Renal cortical epithelial cell (primary cell): Measurements from ENCODE around the gene TC2N. TPM values are rescaled to one million over a fixed set of nuclear protein-coding genes. Genes with fewer than 3 reads are reported as not detected.
"Not testable (repeated sequence)": the region's sequence is repeated elsewhere in the genome, so short reads cannot be mapped to it uniquely, and the experiment has no call there.

ENCODE experiments used
- DNase-seq: peaks from one replicate; pipeline ENCODE4 v3.0.0-alpha.2; 2011; ENCODE audit warnings: low read depth
- total RNA-seq: library from RNA; depleted of rRNA; stranded (reverse); fragments of >200 nt; gene quantifications from 2 replicates; pipeline ENCODE4 v1.2.3, GENCODE V29; 2014

Gene TC2N
- total RNA-seq, 1 donor from 2014 or later: 4.6 TPM

GRCh38 chr14:91889477-91890211 lies 22.3 kb upstream of the TC2N start:
- DNase-seq: no peak

GRCh38 chr14:91888641-91889476 lies 21.5 kb upstream of the TC2N start:
- no peak for DNase-seq

- no peak for DNase-seq
Observed at GRCh38 chr14:91886961-91887360, 19.6 kb upstream of the TC2N start.

DNA sequence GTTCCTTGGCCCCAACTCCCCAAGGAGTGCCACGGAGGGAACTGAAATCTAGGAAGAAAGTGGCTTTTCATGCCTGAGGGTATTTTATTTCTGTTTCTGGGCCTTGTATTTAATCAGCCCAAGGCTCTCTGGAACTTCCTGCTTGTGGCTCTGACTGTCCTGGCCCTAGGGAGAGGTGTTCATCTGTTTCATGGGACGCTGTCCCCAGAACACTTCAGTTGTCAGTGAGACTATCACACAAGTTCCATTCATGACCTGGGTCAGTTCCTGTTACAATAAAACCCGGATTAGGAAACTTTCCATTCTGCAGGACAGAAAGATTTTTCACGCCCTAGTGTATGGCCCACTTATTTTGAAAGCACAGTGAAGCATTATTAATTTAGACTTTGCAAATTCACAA lies 18.5 kb upstream of the TC2N start:
- no peak for DNase-seq

GRCh38 chr14:91885113-91885712 lies 17.9 kb upstream of the TC2N start:
- DNase-seq: no peak

DNA sequence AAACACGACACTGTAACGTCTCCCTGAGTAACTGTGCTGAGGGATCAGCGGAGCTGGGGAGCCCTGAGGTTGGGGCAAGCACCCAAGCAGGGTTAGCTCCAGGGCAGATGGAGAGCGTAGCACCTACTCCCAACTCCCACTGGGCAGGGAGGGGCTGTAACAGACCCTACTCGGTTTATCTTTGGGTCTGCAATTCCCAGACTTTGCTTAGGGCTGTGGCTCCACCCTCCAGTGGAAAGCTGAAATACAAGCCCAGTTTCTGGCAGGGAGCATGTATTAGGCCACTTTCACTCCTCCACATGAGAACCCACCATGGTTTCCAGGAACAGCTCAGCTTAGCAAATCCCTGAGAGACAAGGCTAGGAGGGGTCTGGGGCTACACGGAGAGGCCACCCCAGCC lies 17.3 kb upstream of the TC2N start:
- no peak for DNase-seq

DNA sequence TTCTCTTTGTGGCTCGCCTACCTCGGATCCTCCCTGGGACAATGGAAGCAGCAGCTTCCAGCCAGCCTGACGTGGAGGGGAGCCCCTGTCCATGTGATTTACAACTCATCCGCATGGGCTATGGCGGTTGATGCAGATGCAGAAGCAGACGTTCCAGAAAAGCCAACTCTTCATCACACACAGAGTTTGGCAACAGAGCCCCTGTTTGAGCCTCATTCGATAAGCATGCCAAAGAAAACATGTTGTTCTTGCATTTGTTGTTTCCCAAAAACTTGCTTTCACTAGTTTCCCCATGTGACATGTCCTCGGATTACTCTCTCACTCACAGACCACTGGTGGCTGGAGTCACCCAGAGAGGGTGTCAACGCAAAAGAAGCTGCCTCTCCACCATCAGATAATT lies 16.4 kb upstream of the TC2N start:
- no peak for DNase-seq

DNA sequence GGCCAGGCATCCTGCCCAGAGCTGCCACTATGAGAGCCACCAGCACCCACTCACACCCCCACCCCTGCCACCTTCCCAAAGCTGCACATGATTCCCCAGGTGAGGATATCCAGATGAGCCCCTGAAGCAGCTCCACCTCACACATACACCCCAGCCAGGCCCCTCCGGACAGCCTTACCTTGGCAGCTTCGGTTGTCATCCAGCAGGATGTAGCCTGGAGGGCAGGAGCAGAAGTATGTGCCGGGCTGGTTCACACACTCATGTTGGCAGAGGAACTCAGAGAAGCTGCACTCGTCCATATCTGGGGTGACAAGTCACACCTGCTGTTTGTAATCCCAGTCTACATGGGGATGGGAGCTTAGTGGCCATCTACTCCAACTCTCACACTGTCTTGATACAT lies 15.4 kb upstream of the TC2N start:
- DNase-seq: no peak

- no peak for DNase-seq
Observed at GRCh38 chr14:91882369-91882768, 15.0 kb upstream of the TC2N start.

- no peak for DNase-seq
Observed at GRCh38 chr14:91879196-91879595, 11.9 kb upstream of the TC2N start.

- DNase-seq: no peak
Observed at GRCh38 chr14:91878274-91878673, 10.9 kb upstream of the TC2N start.

DNA sequence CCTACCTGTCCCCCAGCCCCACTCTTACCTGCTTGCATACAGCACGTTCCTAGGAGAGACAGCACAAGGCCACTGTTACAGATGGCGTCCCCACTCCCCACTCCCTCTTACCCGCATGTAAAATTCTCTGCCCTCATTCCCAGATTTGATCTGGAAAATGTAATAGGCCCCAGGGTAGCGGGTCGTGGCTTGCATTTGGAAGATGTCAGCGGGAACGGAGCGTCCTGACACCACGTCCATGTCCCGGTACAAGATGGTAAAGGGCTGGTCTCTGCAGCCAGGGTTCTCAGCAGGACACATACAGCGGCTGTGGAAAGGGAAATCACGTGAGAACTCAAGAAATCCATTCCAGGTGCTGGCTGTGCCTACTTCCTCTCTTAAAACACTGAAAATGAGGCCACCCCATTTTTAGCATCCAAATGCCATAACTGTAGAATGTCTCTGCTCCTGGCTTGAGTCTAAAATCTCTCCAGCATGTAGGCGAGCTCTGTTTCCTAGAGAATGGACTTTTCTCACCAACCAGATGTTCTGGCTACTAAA lies 10.1 kb upstream of the TC2N start:
- no peak for DNase-seq

GRCh38 chr14:91876492-91876891 lies 9.2 kb upstream of the TC2N start:
- DNase-seq: no peak

DNA sequence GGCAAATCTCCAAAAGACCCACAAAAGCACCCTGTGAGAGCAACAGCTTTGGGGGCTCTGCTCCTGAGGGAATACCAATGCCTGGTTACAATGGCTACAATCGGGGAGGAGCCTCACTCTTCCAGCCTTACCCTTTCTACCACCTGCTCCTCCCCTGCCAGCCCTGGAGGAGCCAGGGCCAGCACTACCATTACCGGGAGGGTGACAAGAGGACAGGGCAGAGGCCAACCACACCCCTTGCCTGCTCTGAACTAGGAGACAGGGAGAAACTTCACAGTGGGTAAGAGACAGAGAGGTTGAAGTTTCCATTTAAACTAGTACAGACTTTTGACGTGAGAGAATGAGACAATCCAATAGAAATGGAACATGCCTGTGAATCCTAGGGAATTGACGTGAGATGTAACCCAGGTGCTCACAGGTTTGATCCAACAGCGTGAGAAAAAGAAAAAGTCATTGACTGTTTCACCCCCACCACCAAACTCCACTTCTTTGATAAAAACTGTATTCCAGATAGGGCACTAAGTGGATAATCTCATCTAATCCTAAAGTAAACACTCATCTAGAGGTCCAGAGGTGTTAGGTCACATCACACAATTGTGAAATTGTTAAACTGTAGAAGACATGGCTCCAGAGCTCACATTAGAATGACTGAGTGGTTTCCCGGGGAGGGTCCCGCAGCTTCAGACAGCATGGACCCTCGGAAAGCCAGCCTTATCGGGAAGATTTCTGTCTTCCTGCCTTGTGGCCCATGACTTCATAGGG lies 8.4 kb upstream of the TC2N start:
- no peak for DNase-seq

GRCh38 chr14:91873471-91874415 lies 6.4 kb upstream of the TC2N start:
- peak; percentile 97 for DNase-seq

DNA sequence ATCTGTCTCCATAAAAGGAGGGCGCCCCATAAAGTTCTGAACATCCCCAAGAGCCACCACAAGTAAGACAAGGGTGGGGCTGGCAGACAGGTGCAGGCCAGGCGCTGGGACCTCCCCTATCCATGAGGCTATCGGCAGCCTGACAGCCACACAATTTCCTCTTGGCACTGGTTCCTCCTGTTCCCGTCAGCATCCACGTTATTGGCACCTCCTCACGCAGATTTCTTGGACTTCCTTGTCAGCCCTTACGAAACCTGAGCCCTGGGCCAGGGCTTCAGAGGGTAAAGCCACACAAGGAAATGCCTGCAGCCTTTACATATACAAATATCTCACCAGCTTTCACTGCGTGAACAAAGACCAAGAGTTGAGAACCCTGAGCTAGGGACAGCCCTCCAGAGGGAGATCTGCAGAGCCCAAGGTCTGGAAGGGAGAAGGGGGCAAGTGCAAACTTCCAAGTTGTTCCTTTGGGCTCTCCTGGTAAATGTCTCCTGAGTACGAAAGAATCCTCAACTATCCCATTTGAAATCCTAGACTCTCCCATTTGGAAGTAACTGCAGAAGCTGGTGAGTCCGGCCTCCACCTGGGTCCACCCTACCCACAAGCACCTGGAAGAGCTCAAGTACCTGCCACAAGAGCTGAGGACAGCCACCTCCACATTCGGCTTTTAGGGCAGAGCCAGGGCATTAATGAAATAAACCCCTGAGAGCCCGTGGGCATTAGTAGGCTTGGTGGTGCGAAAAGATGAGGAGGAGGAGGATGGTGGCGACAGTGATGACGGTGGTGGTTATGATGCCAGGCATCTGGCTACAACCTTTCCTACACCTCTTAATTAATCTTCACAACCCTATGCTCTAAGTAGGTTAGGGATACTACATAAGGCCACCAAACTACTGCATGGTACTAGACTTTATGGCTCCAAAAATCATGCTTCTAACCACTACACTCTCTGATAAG lies 5.5 kb upstream of the TC2N start:
- peak; percentile 70 for DNase-seq

GRCh38 chr14:91872011-91872501 lies 4.7 kb upstream of the TC2N start:
- DNase-seq: peak; percentile 63

DNA sequence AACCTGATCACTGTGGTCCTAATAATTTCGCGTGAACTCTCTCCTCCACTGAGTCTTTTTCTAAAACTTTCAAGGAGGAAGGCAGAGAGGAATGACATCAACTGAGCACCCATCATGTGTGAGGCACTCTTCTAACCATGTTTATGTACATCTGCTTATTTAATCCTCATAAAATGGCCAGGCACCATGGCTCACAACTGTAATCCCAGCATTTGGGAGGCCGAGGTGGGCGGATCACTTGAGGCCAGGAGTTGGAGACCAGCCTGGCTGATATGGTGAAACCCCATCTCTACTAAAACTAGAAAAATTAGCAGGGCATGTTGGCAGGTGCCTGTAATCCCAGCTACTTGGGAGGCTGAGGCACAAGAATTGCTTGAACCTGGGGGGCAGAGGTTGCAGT lies 4.1 kb upstream of the TC2N start:
- not testable (repeated sequence) for DNase-seq

DNA sequence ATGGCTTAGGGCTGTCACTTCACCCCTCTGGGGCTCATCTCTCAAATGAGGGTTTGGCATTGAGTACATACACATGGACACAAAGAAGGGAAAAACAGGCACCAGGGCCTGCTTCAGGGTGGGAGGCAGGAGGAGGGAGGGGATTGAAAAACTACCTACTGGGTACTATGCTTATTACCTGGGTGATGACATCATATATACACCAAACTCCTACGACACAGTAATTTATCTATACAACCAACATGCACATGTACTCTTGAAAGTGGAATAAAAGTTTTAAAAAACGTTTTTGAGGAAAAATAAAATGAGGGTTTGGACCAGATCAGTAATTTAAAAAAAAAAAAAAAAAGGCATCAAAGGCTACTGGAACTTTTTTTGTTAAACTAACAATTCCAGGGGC lies 3.6 kb upstream of the TC2N start:
- DNase-seq: no peak
